Lower leg skin (tissue), 3 donors: ENCODE results near the gene ACTG2.

ENCODE experiments used
- CTCF ChIP-seq, 3 donors: fragments of 450-650 bp; IDR thresholded peaks; one replicate each; pipeline ENCODE4 v1.5.1; 2016; ENCODE audit warnings: antibody characterized with exemption in 3 of 3, mild to moderate bottlenecking in 3 of 3, moderate library complexity in 2 of 3
- POLR2A ChIP-seq, 2 donors: fragments of 450-650 bp; IDR thresholded peaks; one replicate each; pipeline ENCODE4 v1.6.1; 2016 to 2017; ENCODE audit warnings: antibody characterized with exemption in 2 of 2, mild to moderate bottlenecking in 1 of 2, moderate library complexity in 1 of 2

- TF ChIP-seq CTCF (IDR thresholded peaks at IDR 0.05), result no peak
- TF ChIP-seq POLR2A (IDR thresholded peaks at IDR 0.05), result no peak
Measured at GRCh38 chr2:73895473-73895872, 2.7 kb downstream of the ACTG2 start.
